ENCODE results near the gene MEG3. TPM values are rescaled to one million over a fixed set of nuclear protein-coding genes. Genes with fewer than 3 reads are reported as not detected.

MEG3 gene
- total RNA-seq, 1 experiment from 2014 or later: not detected

DNA sequence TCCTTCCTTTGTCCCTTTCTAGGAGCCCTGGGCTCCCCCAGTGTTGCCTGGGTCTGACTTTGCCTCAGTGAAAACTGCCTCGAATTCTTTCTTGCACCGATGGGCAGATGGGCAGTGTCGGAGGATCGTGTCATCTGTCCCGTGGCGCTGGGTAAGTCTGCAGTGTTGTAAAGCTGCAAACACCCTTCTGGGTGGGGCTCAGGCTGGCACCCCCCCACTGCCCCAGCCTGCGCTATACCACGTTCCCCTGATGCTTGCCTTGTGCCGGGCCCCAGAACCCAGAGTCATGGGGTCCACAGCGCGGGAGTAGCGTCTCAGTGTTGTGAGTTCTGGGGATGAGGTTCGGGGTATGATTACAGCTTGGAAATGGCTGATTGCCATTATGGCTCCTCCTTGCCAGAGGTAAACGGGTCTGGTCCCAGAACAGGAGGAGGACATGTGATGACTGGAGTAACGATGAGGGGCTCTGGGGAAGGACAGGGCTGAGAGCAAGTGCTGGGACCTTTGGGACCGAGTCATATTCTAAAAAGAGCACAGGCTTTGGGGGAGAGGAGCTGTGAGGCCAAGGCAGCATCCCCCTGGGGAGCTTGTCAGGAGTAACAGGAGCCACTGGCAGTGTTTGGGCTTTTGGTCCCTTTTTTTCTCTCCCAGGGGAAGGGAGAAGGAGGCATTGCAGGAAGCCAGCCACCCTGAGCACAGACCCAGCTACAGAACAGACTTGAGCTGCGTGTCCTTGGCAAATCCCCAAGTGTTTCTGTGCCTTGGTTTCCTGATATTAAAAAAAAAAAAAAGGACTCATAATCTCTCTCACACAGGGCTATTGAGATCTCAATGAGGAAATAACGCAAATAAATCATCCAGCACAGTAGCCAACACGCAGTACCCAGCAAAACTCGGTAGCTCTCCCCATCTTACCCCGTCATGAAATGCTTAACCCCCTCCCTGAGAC is 73.3 kb downstream of the MEG3 start:
- H3K4me1 ChIP-seq (replicated peaks; ENCODE audit: insufficient read depth): no peaks in the 10 kb centered on the region
- no peak overlapping the region for H3K27ac ChIP-seq
- POLR2A ChIA-PET (ENCODE audit: unreplicated experiment): no interaction called here
- no peaks in the 10 kb centered on the region for H4K20me1 ChIP-seq (ENCODE audit: insufficient read depth)
- H3K9me3 ChIP-seq (ENCODE audit: insufficient read depth, low read depth): no peaks in the 10 kb centered on the region
- TF ChIP-seq, protein P1, sequence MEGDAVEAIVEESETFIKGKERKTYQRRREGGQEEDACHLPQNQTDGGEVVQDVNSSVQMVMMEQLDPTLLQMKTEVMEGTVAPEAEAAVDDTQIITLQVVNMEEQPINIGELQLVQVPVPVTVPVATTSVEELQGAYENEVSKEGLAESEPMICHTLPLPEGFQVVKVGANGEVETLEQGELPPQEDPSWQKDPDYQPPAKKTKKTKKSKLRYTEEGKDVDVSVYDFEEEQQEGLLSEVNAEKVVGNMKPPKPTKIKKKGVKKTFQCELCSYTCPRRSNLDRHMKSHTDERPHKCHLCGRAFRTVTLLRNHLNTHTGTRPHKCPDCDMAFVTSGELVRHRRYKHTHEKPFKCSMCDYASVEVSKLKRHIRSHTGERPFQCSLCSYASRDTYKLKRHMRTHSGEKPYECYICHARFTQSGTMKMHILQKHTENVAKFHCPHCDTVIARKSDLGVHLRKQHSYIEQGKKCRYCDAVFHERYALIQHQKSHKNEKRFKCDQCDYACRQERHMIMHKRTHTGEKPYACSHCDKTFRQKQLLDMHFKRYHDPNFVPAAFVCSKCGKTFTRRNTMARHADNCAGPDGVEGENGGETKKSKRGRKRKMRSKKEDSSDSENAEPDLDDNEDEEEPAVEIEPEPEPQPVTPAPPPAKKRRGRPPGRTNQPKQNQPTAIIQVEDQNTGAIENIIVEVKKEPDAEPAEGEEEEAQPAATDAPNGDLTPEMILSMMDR (conservative IDR thresholded peaks at IDR 0.05): no peak
- TF ChIP-seq EZH2 (IDR thresholded peaks at IDR 0.05; ENCODE audit: low read depth): no peak
- BruUV-seq (replicated peaks): no TSS peak
- H3K36me3 ChIP-seq (ENCODE audit: low read depth): no peaks in the 10 kb centered on the region
- no peak overlapping the region for H3K4me2 ChIP-seq
- no peaks in the 10 kb centered on the region for H3K79me2 ChIP-seq (ENCODE audit: low read depth)
- no peaks in the 10 kb centered on the region for H3K9me2 ChIP-seq (ENCODE audit: insufficient read depth)
- no peaks in the 10 kb centered on the region for H3F3A ChIP-seq (ENCODE audit: insufficient read depth, low read depth)
- CTCF ChIA-PET: no interaction called here
- intact Hi-C loops (cut with micrococcal nuclease; ENCODE audit: unreplicated experiment): no loop called here
- DNase-seq: no peak
- peaks cover 76% of the 10 kb centered on the region for H3K27me3 ChIP-seq (ENCODE audit: insufficient read depth, low read depth)
- no peak overlapping the region for H2AFZ ChIP-seq
- H3K4me3 ChIP-seq: no peak overlapping the region

DNA sequence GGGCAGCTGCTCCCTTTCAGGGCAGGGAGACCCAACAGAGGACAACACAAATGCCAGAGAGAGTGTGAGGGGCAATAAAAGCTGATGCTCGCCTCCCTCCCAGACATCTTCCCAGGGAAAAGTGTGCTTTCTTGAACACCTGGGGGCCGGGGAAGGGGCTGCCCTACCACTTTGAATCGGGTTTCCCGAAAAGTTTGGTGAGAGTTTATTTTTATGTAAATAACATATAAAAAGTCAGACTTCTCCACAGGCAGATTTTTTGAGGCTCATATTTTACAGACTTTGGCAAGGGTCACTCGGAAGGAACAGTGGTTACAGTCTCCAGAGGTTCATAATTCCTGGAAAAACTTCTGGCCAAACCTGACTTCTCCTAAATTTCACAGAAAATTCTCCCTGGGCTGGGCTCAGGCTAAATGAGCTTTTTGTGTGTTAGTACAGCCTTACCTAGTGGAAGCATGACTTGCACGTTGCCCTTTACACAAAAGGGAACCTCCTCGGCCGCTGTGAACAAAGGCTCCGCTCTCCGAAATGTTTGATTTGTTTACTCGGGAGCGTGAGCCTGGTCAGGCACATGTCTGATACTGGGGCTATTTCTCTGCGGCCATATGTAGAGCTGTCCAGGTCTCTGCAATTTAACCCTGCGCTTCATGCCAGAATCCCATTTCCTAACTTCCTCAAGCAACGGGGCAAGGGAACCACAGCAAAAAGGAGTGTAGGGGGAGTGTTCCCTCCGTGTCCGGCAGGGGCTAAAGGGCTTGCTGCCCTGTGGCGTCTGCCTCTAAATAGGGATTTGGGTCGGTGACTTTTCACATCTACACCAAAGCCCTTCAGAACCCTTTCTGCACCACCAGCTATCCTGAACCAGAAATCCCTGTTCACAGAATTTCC is 74.2 kb downstream of the MEG3 start:
- H3F3A ChIP-seq (ENCODE audit: insufficient read depth, low read depth): no peaks in the 10 kb centered on the region
- ChIA-PET CTCF (no interaction called here), POLR2A (ENCODE audit: unreplicated experiment) (no interaction called here)
- H3K9me2 ChIP-seq (ENCODE audit: insufficient read depth): no peaks in the 10 kb centered on the region
- TF ChIP-seq, protein P1 (conservative IDR thresholded peaks at IDR 0.05): no peak
- no peak for TF ChIP-seq EZH2 (IDR thresholded peaks at IDR 0.05; ENCODE audit: low read depth)
- no peak overlapping the region for H3K4me3 ChIP-seq
- H3K4me2 ChIP-seq: no peak overlapping the region
- H3K27me3 ChIP-seq (ENCODE audit: insufficient read depth, low read depth): peaks cover 74% of the 10 kb centered on the region
- no peaks in the 10 kb centered on the region for H3K4me1 ChIP-seq (replicated peaks; ENCODE audit: insufficient read depth)
- no peaks in the 10 kb centered on the region for H4K20me1 ChIP-seq (ENCODE audit: insufficient read depth)
- no peak overlapping the region for H3K27ac ChIP-seq
- H3K36me3 ChIP-seq (ENCODE audit: low read depth): no peaks in the 10 kb centered on the region
- H3K9me3 ChIP-seq (ENCODE audit: insufficient read depth, low read depth): no peaks in the 10 kb centered on the region
- DNase-seq: no peak
- no peaks in the 10 kb centered on the region for H3K79me2 ChIP-seq (ENCODE audit: low read depth)
- no TSS peak for BruUV-seq (replicated peaks)
- H2AFZ ChIP-seq: no peak overlapping the region
- intact Hi-C loops (cut with micrococcal nuclease; ENCODE audit: unreplicated experiment): no loop called here

DNA sequence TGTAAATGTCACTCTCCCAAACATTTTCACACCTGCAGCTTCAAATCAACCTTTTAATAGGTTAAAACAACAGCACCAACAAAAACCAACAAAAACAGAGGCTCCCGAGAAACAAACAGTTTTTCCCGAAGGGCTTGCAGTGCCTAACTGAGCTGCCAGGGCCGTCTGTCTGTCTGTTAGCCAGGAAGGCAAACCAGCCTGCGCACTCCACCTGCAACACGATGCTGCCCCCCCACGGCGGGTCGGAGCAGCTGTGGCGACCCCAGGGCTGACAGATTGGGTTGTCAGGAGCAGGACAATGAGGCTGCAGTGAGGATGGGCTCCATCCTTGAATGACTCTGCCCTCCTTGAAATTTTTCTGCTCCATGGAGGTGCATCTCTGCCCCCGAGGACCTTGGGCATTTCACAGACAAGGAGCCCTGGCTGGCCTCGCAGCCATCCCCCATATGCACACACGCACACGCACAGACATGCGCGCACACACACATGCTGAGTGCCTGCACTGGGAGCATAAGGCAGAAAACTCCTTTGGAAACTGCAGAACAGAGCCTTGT is 75.0 kb downstream of the MEG3 start:
- ChIA-PET CTCF (no interaction called here), POLR2A (ENCODE audit: unreplicated experiment) (no interaction called here)
- no TSS peak for BruUV-seq (replicated peaks)
- no peaks in the 10 kb centered on the region for H3K36me3 ChIP-seq (ENCODE audit: low read depth)
- TF ChIP-seq EZH2 (IDR thresholded peaks at IDR 0.05; ENCODE audit: low read depth): no peak
- TF ChIP-seq, protein P1 (conservative IDR thresholded peaks at IDR 0.05): no peak
- H3K9me2 ChIP-seq (ENCODE audit: insufficient read depth): no peaks in the 10 kb centered on the region
- no peak overlapping the region for H2AFZ ChIP-seq
- intact Hi-C loops (cut with micrococcal nuclease; ENCODE audit: unreplicated experiment): no loop called here
- H3K4me2 ChIP-seq: no peak overlapping the region
- H3K27ac ChIP-seq: no peak overlapping the region
- no peaks in the 10 kb centered on the region for H4K20me1 ChIP-seq (ENCODE audit: insufficient read depth)
- no peaks in the 10 kb centered on the region for H3K79me2 ChIP-seq (ENCODE audit: low read depth)
- H3K4me3 ChIP-seq: no peak overlapping the region
- H3K4me1 ChIP-seq (replicated peaks; ENCODE audit: insufficient read depth): no peaks in the 10 kb centered on the region
- DNase-seq: peak in 1 of 2 experiments; percentile 10
- peaks cover 69% of the 10 kb centered on the region for H3K27me3 ChIP-seq (ENCODE audit: insufficient read depth, low read depth)
- no peaks in the 10 kb centered on the region for H3K9me3 ChIP-seq (ENCODE audit: insufficient read depth, low read depth)
- no peaks in the 10 kb centered on the region for H3F3A ChIP-seq (ENCODE audit: insufficient read depth, low read depth)

All from PC-9 (cell line).